GM19324 (cell line): ENCODE results near the gene PITPNC1.
"Not testable (repeated sequence)": the region's sequence is repeated elsewhere in the genome, so short reads cannot be mapped to it uniquely, and the experiment has no call there.

Experiments
- ATAC-seq: cut with Tn5 transposase; IDR thresholded peaks from one replicate; pipeline ENCODE4 v1.9.1; 2021; ENCODE audit warnings: mild to moderate bottlenecking, moderate library complexity; ENCODE audit not compliant: unreplicated experiment, low FRiP score

Gene PITPNC1

DNA sequence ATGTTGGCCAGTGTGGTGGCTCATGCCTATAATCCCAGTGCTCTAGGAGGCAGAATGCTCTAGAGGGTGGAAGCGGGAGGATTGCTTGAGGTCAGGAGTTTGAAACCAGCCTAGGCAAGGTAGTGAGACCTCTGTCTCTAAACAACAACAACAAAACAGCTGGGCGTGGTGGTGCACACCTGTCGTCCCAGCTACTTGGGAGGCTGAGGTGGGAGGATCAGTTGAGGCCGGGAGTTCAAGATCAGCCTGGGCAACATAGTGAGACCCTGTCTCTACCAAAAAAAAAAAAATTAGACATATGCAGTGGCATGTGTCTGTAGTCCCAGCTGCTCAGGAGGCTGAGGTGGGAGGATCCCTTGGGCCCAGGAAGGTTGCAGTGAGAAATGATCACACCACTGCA is 53.4 kb downstream of the PITPNC1 start:
- ATAC-seq, result not testable (repeated sequence)

DNA sequence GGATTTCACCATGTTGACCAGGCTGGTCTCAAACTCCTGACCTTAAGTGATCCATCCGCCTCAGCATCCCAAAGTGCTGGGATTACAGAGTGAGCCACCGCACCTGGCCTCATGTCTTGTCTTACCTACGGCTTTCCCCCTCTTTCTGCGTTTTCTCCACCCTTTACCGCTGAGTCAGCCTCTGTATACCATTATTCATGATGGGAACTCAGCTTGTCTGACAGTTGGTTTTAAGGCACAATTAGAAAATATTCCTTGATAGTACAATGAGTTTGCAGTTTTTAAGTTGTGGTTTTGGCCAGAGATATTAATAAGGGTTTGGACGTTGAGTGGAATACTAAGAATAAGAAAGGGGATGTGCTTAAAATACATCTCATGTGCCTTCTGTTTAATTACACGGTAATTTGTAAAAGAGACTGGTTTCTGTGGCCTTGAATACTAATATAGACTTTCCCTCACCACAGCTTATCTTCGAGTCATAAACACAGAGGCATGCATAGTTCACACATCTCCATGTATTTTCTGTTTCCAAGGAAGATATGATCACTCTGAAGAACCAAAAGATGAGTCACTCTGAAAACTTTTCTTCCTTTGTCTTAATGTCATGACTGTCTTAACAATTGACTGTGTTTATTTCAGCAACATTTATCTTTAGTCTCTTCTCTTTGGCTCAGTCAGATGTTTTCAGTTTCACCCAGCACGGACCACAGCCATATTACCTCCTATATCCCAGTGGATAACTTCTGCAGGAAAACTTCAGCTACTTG is 54.4 kb downstream of the PITPNC1 start:
- no peak for ATAC-seq

DNA sequence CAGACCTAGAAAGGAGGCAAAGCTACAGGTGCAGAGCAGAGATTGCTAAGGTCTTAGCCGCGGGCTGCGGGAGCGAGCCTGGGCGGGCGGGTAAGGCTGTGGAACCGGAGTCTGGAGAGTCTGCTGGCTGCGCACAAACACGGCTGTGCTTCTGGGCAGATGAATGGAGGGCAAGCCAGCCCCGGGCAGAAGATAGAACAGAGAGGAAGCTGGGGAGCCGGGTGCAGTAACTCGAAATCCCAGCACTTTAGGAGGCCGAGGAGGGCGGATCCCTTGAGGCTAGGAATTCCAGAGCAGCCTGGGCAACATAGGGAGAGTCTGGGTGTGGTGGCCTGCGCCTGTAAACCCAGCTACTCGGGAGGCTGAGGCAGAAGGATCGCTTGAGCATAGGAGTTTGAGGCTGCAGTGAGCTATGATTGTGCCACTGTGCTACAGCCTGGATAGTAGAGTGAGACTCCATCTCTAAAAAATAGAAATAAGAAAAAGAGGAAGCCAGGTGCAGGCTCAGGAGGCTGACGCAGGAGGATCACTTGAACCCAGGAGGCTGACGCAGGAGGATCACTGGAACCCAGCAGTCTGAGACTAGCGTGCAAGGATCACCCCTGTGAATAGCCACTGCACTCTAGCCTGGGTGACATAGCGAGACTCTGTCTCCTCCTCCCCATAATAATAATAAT is 56.3 kb downstream of the PITPNC1 start:
- no peak for ATAC-seq

DNA sequence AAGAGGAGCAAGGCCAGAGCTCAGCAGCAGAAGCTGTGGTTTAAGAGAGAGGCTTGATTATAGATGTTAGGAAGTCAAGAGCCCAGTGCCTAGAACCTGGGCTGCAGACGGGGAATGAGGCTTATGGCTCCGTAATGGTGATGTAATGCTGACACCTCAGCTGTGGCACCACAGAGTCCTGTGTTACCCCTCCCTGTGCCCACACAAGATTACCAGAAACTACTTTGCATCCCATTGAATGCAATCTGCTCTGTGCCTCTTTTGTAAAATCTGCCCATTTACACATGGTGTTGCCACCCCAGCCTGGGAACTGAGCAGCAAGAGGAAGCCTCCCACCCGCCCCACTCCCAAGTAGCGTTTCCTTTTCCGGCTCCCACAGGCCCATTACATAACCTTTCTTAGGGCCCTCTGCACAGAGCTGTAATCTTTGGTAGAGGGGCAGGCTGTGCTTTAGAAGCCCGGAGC is 57.0 kb downstream of the PITPNC1 start:
- ATAC-seq, result no peak

DNA sequence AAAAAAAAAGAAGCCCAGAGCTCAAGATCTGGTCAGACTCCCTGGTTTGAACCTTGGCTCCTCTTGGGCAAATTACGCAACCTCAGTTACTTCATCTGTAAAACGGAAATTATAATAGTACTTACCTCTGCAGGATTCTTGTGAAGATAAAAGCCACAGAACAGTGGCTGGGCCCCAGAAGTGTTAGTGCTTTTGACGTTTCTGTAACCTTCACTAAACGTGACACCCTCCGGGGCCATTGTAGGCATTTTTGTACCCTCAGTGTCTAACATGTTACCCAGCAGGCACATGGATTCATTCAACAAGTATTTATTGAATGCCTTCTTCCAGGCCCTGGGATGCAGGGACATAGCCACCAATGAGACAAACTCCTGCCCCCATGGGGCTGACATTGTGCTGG is 58.0 kb downstream of the PITPNC1 start:
- no peak for ATAC-seq

DNA sequence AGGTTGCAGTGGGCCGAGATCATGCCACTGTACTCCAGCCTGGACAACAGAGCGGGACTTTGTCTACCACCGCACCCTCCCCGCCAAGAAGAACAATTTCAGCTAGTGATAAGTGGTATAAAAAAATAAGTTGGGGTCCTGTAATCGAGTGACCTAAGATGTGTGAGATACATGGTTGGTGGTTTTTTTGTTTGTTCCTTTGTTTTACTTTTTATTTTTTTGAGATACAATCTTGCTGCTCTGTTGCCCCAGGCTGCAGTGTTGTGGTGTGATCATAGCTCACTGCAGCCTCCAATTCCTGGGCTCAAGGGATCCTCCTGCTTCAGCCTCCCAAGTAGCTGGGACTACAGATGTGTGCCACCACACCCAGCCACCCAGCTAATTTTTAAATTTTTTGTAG is 58.7 kb downstream of the PITPNC1 start:
- no peak for ATAC-seq

DNA sequence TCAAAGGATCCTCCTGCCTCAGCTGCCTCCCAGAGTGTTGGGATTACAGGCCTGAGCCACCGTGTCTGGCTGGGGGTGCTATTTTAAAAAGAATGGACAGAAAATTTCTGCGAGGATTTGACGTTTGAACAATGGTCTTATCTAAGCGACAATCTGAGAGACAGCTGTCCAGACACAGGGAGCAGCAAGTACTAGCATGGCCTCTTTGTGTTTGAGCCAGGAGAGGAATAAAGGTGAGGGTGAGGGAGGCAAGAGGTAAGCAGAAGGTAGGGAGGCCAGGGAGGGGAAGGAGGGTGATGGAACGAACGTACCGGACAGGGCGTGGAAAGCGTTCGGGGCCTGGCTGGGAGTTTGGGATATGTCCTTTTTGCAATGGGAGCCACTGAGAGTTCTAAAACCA is 59.2 kb downstream of the PITPNC1 start:
- no peak for ATAC-seq

DNA sequence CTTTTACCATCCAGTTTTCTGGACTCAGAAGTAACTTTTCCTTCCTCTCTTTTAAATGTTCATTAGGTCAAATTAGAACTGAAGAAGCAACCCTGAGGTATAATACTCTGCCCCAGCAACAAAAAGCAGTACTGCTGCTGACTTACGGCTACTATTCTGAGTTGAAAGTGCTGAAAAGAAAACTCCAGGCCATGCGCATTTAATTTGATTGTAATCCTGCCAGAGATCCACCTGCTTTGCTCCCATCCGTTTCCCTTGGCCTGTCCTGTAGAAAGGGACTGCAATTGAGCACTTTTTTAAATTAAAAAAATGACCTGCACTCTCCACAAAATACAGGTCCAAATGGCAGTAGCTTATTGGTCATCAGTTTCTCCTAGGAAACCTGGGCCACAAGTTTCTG is 61.6 kb downstream of the PITPNC1 start:
- ATAC-seq, result no peak

DNA sequence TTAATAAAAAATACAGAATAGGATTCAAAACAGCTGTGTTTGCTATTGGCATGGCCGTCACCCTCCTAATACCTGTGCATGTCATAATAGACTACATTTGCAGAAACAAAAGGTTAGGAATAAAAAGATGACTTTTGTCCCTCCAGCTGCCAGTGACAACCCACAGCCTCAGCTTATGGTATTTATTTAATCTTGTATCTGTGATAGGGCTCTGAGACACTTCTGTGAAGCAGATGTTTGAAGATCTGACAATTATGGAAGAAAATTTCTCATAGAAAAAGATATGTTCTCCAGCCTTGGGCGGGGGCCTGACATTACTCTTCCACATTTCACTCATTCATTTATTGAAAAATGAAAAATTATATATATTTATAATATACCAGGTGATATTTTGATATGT is 62.2 kb downstream of the PITPNC1 start:
- no peak for ATAC-seq

DNA sequence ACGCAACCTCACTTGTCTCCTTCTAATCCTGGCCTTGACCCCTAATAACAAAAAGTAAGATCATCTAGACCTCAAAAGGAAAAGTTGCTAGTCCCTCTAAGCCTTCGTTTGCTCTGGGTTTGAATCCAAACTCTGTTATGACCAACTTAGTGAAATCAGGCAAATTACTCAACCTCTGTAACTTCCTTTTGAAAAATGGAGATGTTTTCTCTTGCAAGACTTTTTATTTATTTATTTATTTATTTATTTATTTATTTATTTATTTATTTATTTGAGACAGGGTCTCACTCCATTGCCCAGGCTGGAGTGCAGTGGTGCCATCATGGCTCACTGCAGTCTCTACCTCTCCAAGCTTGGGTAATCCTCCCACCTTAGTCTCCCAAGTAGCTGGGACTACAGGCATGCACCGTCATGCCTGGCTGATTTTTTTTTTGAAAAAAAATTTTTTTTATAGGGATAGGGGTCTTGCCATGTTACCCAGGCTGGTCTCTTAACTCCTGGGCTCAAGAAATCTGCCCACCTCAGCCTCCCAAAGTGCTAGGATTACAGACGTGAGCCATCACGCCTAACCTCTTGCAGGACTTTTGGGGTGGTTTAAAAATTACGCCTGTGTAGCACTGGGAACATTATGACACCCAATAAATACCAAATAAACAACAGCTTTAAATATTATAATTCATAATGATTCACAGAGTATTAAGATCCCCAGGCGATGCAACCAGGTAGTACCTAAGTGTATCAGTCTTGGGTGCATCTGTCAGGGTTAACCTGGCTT is 63.4 kb downstream of the PITPNC1 start:
- no peak for ATAC-seq

DNA sequence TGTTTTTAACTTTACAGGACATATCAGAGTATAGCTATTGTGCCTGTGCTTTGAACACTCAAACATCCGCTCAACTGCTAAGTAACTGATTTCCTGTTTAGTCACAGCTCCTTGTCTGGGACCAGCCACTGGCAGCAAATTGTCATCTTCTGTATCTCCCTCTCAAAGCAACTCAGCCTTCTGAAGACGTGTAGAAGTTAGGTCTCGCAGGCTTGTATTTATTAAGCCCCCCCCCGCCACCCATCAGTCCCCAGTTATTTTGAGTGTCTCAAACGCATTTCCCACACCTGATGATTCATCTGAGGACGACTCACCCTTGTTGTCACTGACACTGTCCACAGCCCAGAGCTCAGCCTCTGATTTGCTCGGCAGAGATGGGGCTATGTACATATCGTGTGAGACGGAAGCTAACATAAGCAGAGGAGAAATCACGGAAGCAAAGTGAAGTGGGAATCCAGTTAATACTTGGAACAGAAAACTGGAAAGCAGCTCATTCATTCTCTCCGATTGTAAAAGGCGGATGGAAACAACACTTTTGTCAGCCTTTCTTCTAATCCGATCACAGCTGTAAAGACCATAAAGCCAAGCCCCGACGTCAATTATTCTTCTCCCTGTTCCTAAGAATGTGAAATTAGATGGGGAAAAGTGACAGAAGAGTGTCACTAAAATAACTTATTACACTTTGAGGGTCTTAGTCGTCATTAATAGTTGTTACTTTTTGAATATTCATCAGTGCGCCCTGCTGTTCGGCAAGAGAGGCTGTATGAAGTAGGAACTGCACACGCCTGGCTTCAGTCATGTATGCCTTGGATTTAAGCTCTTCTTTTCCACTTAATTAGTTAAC is 64.2 kb downstream of the PITPNC1 start:
- ATAC-seq, result no peak

DNA sequence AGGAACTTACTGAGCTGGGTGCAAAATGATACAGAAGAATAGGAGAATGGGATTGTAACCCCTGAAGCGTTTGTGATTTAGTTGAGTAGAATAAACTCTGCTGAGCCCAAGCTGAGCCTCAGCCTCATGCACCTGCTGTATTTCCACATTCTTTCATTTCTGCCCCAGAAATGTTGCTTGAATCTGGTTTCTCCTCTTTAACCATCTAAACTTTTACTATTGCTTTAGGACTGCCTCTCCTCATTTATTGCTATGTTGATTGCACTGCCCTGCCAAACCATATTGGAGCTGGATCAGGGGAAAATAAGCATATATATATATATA is 64.8 kb downstream of the PITPNC1 start:
- ATAC-seq, result no peak

DNA sequence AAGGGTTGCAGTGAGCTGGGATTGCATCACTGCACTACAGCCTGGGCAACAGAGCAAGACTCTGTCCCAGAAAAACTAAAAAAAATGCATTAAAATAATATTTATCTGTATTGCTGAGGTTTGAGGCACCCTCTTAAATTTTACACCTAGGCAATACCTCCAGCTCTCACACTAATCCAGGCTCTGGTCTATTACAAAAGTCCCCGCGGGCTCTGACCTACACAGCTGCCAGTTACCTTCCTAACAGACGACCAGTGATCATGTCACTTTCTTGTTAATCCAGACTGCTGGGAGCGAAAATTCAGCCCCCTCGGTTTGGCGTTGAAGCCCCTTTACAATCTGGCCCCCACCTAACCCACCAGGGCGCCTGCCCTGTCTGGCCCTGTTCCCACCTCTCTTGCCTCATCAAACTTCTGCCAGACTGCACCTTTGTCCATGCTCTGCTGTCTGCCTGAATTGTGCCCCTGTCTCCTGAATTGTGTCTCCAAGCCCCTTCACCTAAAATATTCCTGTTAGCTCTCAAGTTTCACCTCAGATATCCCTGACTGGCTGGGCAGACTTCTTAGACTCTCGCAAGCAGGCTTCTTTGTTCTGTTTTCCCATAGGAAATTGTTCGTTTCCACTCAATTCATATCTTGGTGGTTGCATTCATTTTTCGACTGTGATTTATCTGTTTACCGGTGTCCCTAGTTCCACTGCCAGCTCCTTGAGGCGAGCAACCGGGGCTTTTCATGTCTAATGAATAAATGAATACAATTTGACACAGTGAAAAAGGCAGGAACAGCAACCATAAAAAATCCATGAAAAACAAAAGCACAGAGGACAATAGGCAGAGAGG is 65.9 kb downstream of the PITPNC1 start:
- no peak for ATAC-seq

DNA sequence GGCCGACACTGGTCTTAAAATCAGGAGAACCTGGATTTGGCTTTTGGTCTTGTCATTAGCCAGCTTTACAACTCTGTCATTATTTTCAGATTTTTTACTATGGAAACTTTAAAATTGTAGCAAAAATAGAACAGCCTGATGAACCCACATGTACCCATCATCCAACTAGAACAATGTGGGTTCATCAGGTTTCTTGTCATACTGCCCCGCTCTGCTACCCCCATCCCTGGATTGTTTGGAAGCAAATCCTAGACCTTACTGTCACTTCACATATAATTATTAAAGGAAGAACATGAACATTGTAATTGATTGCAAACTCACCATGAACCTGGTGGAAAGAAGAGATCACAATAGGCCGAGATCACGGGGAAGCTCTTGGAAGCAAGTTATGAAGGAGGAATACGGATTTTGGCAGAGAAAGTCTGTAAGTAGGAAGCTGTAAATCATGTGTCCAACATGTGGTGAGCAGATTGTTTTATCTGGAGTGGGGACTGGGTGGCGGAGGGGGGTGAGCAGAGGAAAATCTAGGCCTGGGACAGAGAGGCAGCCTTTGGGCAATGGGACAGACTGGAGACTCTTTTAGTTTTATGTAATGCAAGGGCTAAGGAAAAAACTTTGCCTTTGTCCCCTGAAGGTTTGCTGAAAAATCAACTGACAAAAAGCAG is 67.0 kb downstream of the PITPNC1 start:
- no peak for ATAC-seq

DNA sequence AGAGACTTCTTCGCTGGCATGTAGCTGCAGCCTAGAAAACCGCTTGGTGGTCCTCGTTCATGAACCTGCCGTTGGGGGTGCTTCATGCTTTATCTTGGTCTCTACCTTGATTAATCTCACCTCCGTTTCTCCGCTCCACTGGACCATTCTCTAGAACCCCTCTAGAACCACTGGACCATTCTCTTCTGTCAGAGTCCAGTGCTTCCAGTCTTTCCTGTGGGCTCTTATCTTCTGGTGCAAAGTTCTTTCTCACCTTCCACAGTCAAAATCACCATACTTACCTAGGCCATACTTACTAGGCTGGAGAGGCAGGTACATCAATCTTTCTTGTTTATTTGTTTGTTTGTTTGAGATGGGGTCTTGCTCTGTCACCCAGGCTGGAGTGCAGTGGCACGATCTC is 71.4 kb downstream of the PITPNC1 start:
- no peak for ATAC-seq

DNA sequence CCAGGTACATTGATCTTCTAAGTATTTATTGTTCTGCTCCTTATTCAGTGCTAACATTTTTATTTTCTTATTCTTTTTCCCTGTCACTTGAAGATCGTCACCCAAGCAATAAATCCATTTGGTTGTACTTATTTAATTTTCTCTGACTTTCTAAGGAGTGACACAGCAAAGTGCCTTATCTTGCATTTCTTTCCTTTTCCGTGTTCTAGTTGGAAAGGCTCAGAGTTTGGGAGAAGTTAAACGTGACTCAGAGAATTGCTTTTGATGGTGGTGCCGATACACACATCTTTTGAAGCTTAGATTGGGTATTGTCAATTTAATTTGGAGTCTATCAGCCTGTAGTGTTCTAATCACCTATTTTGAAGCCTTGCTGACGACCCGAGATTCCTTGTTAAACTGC is 72.0 kb downstream of the PITPNC1 start:
- ATAC-seq, result no peak

DNA sequence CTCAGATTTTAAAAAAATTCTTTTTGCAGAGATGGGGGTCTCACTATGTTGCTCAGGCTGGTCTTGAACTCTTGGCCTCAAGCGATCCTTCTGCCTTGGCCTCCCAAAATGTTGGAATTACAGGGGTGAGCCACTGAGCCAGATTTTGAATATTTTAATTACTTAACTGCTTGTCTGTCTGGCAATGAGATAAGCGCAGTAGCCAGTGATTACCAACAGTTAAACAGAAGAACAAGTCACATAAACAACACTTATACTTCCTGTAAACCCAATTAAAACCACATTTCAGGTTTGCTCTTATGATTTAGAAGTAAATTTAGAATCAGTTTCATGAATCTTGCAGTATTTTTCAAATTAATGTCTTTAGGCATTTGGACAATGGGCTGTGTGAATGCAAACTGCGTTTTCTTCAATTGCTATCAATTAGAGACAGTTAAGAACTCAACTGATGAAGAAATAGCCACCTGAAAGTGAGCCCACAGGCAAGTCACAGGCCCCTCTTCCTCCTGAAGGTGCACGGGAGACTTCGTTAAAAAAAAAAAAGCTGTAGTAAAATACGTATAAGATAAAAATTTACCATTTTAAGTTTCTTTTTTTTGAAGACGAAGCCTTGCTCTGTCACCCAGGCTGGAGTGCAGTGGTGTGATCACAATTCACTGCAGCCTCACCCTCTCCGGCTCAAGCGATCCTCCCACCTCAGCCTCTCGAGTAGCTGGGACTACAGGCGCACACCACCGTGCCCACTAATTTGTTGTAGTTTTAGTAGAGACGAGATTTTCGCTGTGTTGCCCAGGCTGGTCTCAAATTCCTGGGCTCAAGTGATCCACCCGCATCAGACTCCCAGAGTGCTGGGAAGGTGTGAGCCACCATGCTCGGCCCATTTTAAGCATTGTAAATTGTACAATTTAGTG is 73.0 kb downstream of the PITPNC1 start:
- no peak for ATAC-seq
